Stimulated activated CD4-positive, alpha-beta T cell treated with anti-CD3 and anti-CD28 coated beads, Interleukin-1b, Interleukin-23, amount 100 ng/mL, for 1 hour (primary cell): ENCODE measurements around the gene OGFOD1.
A peak's percentile ranks its signal among the peaks of the same experiment; 100 is the strongest.
"Not testable (repeated sequence)": the region's sequence is repeated elsewhere in the genome, so short reads cannot be mapped to it uniquely, and the experiment has no call there.

ENCODE experiments used
- DNase-seq, 2 donors: peaks; one replicate each; pipeline ENCODE4 v3.0.0-alpha.2; 2020; ENCODE audit warnings: low read depth in 2 of 2

The OGFOD1 gene

DNA sequence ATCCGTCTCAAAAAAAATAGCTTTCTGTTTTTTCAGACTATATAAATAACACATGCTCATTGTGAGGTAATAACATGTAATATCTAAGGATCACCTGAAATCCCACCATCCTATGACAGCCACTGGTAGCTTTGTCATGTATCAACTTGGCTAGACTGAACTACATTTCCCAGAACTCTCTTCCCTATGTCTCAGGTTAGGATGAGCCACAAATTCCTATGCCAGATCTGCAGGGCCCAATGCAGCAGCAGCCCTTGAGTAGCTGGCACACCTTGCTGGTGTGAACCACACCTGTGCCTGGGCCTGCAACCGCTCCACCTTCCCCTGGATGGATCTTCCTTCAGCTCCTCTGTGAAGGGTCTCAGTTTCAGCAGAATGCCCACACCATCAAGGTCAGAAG is 28.1 kb downstream of the OGFOD1 start:
- no peak for DNase-seq

DNA sequence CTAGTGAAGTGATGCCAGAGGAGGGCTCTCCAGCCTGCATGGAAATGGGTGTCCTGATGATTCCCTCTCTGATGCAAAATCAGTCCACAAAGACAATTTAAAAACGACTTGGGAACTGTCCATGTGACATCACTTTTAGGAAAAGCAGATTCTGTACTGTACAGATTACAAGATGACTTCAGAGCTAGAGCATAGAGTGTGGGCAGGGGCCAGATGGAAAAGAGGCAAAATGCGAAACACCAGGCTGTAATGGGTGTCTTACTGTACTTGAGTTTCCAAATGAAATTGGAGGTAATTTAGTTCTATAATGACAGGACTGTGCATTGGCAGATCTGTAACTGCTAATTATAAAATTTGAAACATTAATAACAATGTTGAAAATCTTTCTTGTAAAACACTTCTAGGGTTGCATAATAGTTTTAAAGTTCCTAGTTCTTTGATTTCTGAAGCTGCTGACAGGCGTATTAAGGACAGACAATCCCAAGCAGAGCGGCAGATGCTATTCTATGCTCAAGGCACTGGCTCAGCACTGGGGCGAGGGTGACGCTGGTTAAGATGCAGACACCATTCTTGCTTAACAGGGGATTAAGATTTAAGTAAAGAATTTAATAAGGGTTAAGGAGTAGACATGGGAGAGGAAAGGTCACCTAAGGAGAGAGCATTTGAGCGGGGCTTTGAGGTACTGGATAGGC is 29.6 kb downstream of the OGFOD1 start:
- DNase-seq, result no peak

DNA sequence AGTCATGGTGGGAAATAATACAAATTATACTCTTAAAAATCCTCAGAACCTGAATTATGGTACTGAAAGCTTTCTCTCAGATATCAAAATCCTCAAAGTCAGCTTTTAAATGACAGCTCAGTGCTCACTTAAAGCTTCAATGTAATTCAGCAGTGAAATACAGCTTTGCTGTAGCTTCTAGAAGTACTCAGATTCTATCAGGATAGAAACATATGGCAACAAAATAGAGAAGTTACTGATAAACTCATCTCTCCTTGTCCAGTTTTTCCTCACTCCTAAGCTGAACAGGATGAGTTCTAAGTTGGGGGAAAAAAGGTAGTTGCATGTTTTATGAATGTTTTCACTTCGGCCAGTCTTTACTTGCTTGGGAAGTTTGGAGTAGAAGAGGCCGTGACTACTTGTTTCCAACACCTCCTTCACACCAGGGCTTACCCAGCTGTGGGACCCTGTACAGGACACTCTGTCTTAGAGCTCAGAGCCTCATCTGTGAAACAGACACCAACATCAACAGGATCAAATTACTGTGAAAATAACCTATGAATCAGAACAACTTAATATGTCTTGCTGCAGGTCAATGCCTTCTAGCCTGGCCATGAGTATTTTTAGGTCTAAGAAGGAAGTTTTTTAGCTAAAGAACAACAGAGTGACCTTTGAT is 30.2 kb downstream of the OGFOD1 start:
- no peak for DNase-seq

DNA sequence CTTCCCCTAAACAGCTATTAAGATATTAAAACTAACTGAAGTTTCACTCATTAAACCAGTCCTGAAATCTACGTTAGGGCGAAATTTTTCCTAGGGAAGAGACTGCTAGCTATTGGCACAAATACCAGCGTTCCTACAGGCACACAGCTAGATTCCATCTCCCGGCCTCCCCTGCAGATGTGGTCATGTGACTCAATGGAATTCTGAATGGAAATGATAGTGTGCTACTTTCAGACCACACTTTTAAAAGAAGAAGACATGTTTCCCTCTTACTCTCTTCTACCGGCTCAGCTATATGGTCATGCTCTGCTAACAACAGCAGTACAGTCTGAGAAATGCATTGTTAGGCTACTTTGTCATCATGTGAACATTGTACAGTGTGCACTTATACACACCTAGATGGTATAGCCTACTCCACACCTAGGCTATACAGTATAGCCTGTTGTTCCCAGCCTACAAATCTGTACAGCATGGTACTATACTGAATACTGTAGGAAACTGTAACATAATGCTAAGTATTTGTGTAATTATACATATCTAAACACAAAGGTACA is 31.4 kb downstream of the OGFOD1 start:
- DNase-seq, result no peak

DNA sequence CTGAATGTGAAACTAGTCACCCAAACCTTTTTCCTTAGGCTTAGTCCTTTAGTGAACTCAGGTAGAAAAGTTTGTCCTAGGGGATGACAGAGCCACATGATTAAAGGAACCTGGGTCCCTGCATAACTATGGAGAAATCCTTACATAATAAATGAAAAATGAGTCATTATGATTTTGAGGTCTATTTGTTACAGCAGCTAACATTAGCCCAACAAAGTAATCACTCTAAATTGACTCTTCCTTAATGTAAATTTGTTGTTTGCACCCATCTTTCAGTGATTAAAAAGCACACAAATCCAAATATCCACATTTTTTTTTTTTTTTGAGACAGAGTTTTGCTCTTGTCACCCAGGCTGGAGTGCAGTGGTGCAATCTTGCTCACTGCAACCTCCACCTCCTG is 32.0 kb downstream of the OGFOD1 start:
- no peak for DNase-seq

DNA sequence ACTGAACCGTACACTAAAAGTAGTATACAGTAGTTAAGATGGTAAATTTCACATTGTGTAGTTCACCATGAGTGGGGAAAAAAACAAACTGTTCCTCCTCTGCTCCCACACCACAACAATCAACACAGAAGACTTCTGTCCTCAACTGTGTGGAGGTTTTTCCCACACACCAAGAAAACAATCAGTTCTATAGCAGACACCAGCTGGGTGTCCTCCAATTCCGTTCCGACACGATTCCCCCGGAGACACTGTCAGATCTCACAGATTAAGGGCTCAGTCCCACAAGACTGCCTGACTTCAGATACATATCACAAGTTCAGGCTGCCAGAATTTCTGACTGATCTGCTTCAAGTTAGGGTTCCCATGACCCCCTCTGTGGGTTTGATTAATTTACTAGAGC is 36.7 kb downstream of the OGFOD1 start:
- DNase-seq, result no peak

DNA sequence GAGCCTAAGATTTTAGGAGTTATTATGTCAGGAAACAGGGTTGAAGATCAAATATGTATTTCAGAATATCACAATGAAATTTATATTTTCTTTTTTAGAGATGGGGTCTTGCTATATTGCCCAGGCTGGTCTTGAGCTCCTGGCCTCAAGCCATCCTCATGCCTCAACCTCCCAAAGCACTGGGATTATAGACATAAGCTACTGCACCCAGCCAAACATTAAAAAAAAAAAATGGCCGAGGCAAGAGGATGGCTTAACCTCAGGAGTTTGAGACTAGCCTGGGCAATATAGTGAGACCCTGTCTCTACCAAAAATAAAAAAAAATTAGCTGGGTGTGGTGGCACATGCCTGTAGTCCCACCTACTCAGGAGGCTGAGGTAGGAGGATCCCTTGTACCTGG is 37.5 kb downstream of the OGFOD1 start:
- DNase-seq, result not testable (repeated sequence)

DNA sequence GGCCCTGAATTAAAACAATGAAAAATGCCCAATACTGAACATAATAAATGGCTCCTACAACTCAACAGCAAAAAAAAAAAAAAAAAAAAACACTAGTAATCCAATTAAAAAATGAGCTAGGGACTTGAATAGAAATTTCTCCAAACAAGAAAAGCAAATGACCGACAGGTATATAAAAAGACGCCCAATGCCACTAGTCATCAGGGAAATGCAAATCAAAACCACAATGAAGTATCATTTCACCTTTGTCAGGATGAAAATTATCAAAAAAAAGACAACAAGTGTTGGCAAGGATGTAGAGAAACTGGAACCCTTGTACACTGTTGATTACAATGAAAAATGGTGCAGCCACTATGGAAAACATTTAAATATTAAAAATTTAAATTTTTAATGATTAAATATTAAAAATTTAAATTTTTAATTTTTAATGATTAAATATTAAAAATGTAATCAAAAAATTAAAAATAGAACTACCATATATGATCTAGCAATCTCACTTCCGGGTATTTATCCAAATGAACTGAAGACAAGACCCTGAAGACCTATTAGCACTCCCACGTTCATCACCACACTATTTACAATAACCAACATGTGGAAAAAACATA is 40.4 kb downstream of the OGFOD1 start:
- no peak for DNase-seq

DNA sequence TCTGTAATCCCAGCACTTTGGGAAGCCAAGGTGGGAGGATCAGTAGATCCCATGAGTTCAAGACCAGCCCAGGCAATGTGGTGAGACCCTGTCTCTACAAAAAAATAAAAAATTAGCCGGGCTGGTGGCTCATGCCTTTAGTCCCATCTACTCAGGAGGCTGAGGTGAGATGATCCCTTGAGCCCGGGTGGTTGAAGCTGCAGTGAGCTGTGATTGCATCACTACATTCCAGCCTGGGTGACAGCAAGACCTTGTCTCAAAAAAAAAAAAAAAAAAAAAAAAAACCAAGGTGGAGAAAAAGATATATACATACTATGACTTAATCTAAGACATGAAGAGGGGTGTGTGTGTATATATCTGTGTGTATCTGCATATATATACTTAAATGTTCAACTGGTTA is 41.8 kb downstream of the OGFOD1 start:
- no peak for DNase-seq

DNA sequence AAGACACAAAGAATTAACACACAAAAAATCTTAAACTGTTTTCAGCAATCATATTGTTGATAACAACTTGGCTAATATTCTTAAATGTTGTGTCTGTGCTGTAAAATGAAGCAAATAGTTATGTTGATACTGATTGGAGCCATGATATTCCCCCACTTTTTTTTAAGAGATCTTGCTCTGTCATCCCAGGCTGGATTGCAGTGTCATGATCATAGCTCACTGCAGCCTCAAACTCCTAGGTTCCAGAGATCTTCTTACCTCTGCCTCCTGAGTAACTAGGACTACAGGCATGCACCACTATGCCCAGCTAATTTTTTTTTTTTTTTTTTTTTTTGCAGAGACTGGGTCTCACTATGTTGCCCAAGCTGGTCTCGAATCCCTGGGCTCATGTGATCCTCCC is 42.5 kb downstream of the OGFOD1 start:
- no peak for DNase-seq

DNA sequence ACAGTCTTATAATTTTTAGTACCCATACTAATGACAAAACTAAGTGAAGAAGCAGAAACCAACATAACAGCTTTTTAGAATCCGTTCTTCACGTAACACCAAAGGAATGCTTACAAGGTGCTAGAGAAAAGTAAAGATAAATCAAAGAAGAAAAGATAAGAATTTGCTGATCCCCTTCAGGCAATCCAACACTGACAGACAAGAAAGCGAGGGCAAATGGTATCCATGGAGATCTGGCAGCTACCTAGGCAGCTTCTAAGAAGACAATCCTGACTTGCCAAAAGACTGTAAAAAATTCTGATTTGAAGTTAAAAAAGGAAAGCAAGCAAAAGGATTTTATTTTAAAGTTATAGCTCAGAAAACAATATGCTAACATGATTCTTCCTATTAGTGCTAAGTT is 53.8 kb downstream of the OGFOD1 start:
- DNase-seq, result no peak

DNA sequence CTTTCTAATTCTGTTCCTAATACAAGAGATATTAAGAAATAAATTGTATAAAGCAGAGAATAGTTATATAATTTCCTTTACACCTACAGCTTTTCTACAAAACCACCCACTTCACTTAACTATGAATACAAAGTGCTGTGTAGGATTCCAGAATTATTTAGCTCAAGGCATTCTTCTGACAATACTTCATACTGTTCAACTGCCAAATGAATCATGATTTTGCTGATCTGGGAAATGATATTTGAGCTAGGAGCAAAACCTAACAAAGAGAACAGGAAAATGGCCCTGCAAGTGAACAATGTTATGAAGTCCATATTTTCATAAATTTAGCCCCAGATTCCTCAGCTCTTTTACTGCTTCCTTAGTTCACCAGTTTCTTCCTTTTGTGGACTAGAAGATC is 55.6 kb downstream of the OGFOD1 start:
- DNase-seq, result no peak

DNA sequence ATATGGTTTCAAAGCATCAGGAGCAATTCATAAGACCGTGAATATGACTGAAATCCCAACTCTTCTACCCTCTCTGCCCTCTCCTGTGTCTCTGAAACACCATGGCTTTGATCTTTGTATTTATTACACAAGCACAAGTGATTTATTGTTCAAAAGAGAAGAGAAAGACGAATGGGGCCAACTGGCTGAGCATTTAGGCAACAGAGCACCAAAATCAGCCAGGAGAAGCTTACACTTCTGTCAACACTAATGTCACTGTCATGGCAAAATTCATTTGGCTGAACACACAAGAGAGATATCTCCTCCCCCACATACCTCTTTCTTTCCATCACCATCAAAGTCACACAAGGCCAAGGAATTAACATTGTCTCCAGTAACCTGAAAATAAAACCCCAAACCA is 59.2 kb downstream of the OGFOD1 start:
- no peak for DNase-seq

DNA sequence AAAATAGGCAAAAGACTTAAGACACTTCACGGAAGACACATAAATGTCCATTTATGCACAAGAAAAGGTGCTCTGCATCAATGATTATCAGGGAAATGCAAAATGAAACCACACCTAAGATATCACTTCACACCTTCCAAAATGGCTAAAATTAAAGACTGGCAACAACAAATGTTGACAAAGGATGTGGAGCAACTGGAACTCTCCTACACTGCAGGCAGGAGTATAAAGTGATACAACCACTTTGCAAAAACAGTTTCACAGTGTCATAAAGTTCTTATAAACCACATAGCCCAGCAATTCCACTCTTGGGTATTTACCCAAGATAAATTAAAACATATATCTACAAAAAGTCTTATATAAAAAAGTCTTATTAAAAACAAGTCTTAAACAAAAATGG is 60.7 kb downstream of the OGFOD1 start:
- no peak for DNase-seq

DNA sequence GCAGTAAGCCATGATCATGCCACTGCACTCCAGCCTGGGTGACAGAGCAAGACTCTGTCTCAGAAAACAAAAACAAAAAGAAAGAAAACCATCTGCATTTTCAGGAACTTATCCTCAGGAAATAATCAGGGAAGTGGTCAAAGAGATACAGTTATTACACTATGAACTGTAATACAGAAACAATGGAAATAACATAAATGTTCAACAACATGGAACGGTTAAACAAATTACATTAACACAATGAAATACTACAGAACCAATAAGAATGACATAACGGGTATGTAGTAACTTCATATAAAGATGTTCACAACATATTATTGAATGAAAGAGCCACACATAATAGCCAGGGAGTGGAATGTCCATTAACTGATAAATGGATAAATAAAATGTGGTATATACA is 61.7 kb downstream of the OGFOD1 start:
- no peak for DNase-seq

DNA sequence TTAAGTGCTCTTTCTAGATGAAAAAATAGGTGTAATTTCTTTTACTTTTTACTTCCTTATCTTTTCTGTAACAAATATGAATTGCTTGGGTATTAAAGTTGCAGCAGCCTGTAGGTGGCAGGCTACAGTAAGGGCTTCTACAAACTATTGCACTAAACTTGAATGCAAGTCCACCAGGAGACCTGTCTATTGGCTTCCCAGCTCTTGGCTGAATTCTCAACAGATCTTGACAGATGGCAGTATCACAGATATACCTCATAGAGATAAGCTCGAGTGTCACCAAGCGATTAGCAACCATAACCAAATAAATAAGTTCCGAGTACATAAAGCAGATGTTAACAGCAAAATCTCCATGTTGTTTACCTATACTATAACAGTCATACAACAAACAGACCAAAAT is 62.6 kb downstream of the OGFOD1 start:
- no peak for DNase-seq

DNA sequence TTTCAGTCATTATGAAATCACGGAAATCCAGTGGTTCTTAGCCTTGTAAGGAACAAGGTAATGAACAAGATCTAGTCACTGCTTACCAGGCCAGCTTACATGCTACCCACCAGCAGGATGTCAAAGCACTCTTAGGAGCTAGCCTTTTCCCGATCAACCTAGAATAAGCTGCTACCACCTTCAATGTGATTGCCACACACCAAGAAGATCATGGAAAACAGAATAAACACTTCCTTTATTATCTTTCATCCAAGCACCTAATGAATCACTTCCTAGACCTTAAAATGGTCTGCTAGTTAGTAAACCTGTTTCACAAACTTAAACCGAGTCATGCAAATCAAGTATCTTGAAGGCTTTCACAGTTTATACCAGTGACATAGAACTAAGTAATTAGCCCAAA is 63.5 kb downstream of the OGFOD1 start:
- no peak for DNase-seq

DNA sequence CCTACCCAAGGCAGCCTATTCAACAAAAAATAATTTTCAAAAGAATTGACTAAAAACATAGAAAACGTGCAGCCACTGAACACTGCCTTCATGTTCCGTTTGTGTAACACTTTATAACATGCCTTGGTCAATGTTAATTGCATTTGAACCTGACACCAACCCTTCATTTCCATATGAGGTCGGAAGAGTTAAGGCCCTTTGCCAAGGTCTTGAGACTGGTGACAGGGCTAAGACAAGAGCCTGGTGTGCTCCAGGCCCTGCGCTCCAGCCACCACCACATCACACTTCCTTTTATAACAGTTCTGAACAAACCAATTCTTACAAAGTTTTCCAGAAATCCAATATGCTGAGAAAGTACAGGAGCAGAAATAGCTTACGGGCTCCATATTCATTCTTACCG is 64.3 kb downstream of the OGFOD1 start:
- DNase-seq, result no peak

DNA sequence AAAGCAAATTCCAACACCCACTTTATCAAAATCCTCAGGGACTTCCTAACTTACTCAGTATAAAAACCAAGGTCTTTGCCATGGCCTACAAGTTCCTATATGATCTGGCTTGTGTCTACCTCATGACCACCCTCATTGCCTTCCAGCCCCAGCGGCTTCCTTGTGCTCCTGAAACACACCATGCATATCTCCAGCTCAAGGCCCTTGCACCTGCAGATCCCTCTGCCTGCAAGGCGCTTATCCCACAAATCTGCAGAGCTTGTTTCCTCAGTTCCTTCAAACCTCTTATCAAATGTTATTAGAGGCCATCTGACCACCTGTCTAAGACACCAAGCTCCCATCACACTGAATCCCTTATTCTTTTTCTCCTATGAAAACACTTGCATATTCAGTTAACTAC is 65.9 kb downstream of the OGFOD1 start:
- DNase-seq, result no peak

DNA sequence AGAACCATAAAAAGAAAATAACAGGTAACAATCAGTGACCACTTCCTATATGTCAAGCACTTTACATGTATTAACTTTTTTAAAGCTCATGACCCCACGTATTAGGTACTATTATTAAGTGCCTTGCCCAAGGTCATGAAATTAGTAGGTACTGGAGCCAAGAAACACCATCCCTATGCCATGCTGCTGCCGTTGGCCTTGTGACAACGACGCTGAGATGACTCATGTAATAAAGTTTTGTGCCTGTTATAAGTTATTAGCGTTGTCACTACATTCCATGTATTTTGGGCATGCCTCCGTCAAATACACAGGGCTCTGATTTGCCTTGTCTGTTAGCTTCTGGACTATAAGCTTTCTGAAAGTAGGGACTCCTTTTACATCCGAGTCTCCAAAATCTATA is 67.1 kb downstream of the OGFOD1 start:
- no peak for DNase-seq

DNA sequence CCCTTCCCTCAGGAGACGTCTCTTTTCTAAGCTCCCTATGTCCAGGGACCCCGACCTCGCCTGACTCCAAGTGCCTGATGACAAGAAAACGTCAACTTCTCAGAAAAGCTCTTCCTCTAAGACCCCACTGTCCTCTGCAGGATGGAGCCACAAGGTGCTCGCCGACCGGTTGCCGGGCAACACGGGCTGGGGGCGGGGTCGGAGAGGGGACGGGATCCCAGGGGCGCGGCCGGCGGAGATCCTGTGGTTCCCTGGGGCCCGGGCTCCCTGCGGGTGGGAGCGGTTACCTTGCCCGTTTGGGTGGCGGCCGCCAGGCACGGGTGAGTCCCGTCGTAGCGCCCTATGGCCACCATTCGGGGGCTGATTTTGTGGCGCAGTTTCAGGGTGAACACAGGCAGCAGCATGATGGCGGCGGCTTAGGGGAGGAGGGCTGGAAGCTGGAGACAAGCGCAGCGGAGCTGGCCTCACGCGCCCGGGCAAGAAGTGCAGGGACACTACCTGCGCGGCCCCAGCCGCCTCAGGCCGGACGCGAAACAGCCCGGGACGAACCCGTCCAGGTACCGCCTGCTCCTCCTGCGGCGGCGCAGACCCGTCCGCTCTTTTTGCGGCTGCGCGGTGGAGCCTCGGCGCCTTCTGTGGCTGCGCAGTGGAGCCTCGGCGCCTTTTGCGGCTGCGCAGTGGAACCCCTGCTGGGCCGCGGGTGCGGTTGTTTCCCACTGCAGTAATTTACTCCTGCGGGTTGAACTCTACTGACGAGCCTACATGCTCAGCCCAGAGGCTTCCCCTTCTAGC is 68.3 kb downstream of the OGFOD1 start, which contains the start of gene BBS2:
BBS2 (minus strand) TSS at position 566 of the 792 bp plus-strand sequence; CDS start at position 404, 162 bp downstream.
- DNase-seq, result peak; percentile 82 to 84

DNA sequence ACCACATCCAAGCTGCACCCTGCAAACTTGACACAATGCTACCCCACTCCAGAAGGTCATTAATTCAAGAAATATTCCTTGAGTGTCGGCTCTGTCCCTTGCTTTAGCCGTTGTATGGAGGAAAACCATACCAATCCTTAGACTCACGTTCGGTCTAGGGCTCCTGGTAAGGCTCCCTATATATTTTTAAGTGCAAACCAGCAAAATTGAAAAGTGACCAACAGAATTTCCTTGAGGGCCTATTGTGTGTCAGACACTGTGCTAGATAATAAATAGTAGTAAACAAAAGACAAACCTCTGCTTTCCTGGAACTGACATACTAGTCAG is 68.9 kb downstream of the OGFOD1 start:
- DNase-seq, result no peak
